Epithelial cell of esophagus (primary cell): Measurements from ENCODE around the gene CXCR4.

Source experiments
- DNase-seq: peaks from one replicate; pipeline ENCODE4 v3.0.0; 2010; ENCODE audit warnings: low read depth
- H3K4me3 ChIP-seq: 2 replicates; pipeline ENCODE4 v1.5.1; 2011; ENCODE audit warnings: mild to moderate bottlenecking, low read length, control low read depth
- CTCF ChIP-seq: IDR thresholded peaks from 2 replicates; pipeline ENCODE4 v1.5.1; 2011; ENCODE audit warnings: low read depth, mild to moderate bottlenecking, low read length, control low read depth, inconsistent platforms; ENCODE audit not compliant: insufficient read depth; ENCODE audit errors: missing control alignments

Gene CXCR4

GRCh38 chr2:136117909-136118818 is at the start of gene CXCR4:
Gene CXCR4, minus strand, starts transcription at chr2:136118149. Its CDS starts 89 bp downstream, at chr2:136118060.
- no peak for TF ChIP-seq CTCF

GRCh38 chr2:136164280-136164776 is 46.4 kb upstream of the CXCR4 start:
- H3K4me3 ChIP-seq: no peak overlapping the region
- no peak for TF ChIP-seq CTCF
- no peak for DNase-seq

More at GRCh38 chr2:136117909-136118818, at the start of gene CXCR4:
- H3K4me3 ChIP-seq: no peak within 1 kb of the TSS
- peak; percentile 27 for DNase-seq

GRCh38 chr2:136162438-136162837 is 44.5 kb upstream of the CXCR4 start:
- no peak for TF ChIP-seq CTCF
- H3K4me3 ChIP-seq: no peak overlapping the region
- DNase-seq: no peak

- no peak for TF ChIP-seq CTCF
- no peak overlapping the region for H3K4me3 ChIP-seq
- DNase-seq: no peak
These were observed 38.5 kb upstream of the CXCR4 start for GRCh38 chr2:136156411-136156810.

GRCh38 chr2:136154384-136154783 is 36.4 kb upstream of the CXCR4 start:
- no peak for DNase-seq

More at GRCh38 chr2:136154384-136154783, 36.4 kb upstream of the CXCR4 start:
- H3K4me3 ChIP-seq: no peak overlapping the region
- TF ChIP-seq CTCF: no peak
